Chondrocyte (in vitro differentiated cells): Measurements from ENCODE around the gene PTEN. TPM values are rescaled to one million over a fixed set of nuclear protein-coding genes. Genes with fewer than 3 reads are reported as not detected.
"Not testable (repeated sequence)": the region's sequence is repeated elsewhere in the genome, so short reads cannot be mapped to it uniquely, and the experiment has no call there.

Experiments
- DNase-seq: peaks from one replicate; pipeline ENCODE4 v3.0.0; 2021; ENCODE audit warnings: mixed read lengths, low spot score
- H3K27ac Mint-ChIP-seq: one replicate; pipeline ENCODE4 v1.8.0; 2021; ENCODE audit warnings: mild to moderate bottlenecking, moderate library complexity, mixed read lengths; ENCODE audit not compliant: unreplicated experiment
- H3K27me3 Mint-ChIP-seq: 2 replicates; pipeline ENCODE4 v1.8.0; 2021; ENCODE audit warnings: low read depth, mixed read lengths
- H3K36me3 Mint-ChIP-seq: 2 replicates; pipeline ENCODE4 v1.8.0; 2021; ENCODE audit warnings: low read depth, mixed read lengths
- H3K4me1 Mint-ChIP-seq: 2 replicates; pipeline ENCODE4 v1.8.0; 2021; ENCODE audit warnings: low read depth, mild to moderate bottlenecking, mixed read lengths
- H3K4me3 Mint-ChIP-seq: one replicate; pipeline ENCODE4 v1.8.0; 2021; ENCODE audit warnings: mild to moderate bottlenecking, moderate library complexity, mixed read lengths; ENCODE audit not compliant: unreplicated experiment
- H3K9me3 Mint-ChIP-seq: 2 replicates; pipeline ENCODE4 v1.8.0; 2021; ENCODE audit warnings: low read depth, mixed read lengths
- total RNA-seq: library from RNA; stranded (reverse); gene quantifications from 3 replicates; pipeline ENCODE4 v1.2.1, GENCODE V29; 2021
- TF ChIP-seq, protein P1 (sequence below): fragments of 200-600 bp; sonication (generic); IDR thresholded peaks from 2 replicates; pipeline ENCODE4 v1.5.0; 2021; ENCODE audit warnings: antibody characterized with exemption, mild to moderate bottlenecking, moderate library complexity

Gene PTEN
- total RNA-seq, 1 donor from 2014 or later: 85.4 TPM

DNA sequence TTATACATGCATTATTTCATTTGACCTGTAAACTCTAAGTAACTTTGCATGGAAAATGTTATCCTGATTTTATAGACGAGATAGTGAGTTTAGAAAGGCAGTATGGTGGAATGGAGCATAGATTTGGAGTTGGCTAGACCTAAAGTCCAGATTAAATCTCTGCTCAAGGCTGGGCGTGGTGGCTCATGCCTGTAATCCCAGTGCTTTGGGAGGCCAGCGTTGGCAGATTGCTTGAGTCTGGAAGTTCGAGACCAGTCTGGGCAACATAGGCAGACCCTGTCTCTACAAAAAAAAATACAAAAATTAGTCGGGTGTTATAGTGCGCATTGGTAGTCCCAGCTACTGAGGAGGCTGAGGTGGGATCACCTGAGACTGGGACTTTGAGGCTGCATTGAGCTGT is 9.4 kb downstream of the PTEN start:
- H3K36me3 Mint-ChIP-seq: no peaks in the 10 kb centered on the region

DNA sequence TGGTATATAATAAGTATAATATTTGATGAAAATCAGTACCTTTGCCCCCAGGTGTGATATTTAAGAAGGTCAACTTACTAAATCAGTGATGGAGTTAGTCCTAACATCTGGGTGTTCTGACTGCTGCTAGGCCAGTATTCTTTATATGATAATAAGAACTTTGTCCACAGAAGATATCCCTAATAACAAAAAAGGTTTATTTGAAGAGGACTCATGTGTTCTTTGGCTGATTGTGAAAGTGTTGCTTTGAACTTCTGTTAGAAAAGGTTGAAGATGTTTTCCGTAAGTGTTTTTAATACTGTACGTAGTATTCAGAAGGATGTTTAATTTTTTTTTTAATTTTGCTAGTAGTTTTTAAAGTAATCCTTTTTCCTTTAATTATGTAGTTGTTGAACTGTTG is 10.2 kb downstream of the PTEN start:
- TF ChIP-seq, protein P1, sequence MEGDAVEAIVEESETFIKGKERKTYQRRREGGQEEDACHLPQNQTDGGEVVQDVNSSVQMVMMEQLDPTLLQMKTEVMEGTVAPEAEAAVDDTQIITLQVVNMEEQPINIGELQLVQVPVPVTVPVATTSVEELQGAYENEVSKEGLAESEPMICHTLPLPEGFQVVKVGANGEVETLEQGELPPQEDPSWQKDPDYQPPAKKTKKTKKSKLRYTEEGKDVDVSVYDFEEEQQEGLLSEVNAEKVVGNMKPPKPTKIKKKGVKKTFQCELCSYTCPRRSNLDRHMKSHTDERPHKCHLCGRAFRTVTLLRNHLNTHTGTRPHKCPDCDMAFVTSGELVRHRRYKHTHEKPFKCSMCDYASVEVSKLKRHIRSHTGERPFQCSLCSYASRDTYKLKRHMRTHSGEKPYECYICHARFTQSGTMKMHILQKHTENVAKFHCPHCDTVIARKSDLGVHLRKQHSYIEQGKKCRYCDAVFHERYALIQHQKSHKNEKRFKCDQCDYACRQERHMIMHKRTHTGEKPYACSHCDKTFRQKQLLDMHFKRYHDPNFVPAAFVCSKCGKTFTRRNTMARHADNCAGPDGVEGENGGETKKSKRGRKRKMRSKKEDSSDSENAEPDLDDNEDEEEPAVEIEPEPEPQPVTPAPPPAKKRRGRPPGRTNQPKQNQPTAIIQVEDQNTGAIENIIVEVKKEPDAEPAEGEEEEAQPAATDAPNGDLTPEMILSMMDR: no peak
- H3K27ac Mint-ChIP-seq: peak overlapping the region; percentile 12
- no peaks in the 10 kb centered on the region for H3K9me3 Mint-ChIP-seq
- peaks cover 59% of the 10 kb centered on the region for H3K4me1 Mint-ChIP-seq
- no peak for DNase-seq
- no peaks in the 10 kb centered on the region for H3K36me3 Mint-ChIP-seq
- H3K27me3 Mint-ChIP-seq: no peaks in the 10 kb centered on the region
- H3K4me3 Mint-ChIP-seq: no peak overlapping the region

More for the DNA sequence above, 9.4 kb downstream of the PTEN start:
- H3K4me3 Mint-ChIP-seq: no peak overlapping the region
- H3K27me3 Mint-ChIP-seq: no peaks in the 10 kb centered on the region
- H3K9me3 Mint-ChIP-seq: no peaks in the 10 kb centered on the region
- TF ChIP-seq, protein P1: no peak
- DNase-seq: no peak
- H3K4me1 Mint-ChIP-seq: peaks cover 64% of the 10 kb centered on the region
- no peak overlapping the region for H3K27ac Mint-ChIP-seq

GRCh38 chr10:87875929-87876571 is 12.6 kb downstream of the PTEN start:
- Mint-ChIP-seq H3K27me3 (no peaks in the 10 kb centered on the region), H3K36me3 (peaks cover 4% of the 10 kb centered on the region), H3K27ac (no peak overlapping the region), H3K4me1 (peaks cover 49% of the 10 kb centered on the region), H3K4me3 (no peak overlapping the region), H3K9me3 (no peaks in the 10 kb centered on the region)
- DNase-seq: no peak
- TF ChIP-seq, protein P1: no peak

GRCh38 chr10:87878664-87879459 is 15.4 kb downstream of the PTEN start:
- TF ChIP-seq, protein P1: no peak
- no peaks in the 10 kb centered on the region for H3K9me3 Mint-ChIP-seq
- peaks cover 50% of the 10 kb centered on the region for H3K4me1 Mint-ChIP-seq
- H3K27ac Mint-ChIP-seq: peak overlapping the region; percentile 13
- DNase-seq: no peak
- no peak overlapping the region for H3K4me3 Mint-ChIP-seq
- no peaks in the 10 kb centered on the region for H3K27me3 Mint-ChIP-seq
- peaks cover 9% of the 10 kb centered on the region for H3K36me3 Mint-ChIP-seq

GRCh38 chr10:87880336-87880735 is 16.9 kb downstream of the PTEN start:
- Mint-ChIP-seq H3K9me3 (no peaks in the 10 kb centered on the region), H3K4me3 (no peak overlapping the region), H3K36me3 (peaks cover 9% of the 10 kb centered on the region), H3K27ac (no peak overlapping the region), H3K27me3 (no peaks in the 10 kb centered on the region), H3K4me1 (peaks cover 38% of the 10 kb centered on the region)
- no peak for DNase-seq
- TF ChIP-seq, protein P1: no peak

- H3K9me3 Mint-ChIP-seq, DNase-seq, H3K27ac Mint-ChIP-seq, H3K4me3 Mint-ChIP-seq, H3K27me3 Mint-ChIP-seq: not testable (repeated sequence)
- Mint-ChIP-seq H3K36me3 (peaks cover 12% of the 10 kb centered on the region), H3K4me1 (peaks cover 37% of the 10 kb centered on the region)
These were observed 18.1 kb downstream of the PTEN start for GRCh38 chr10:87881373-87882059.
